ENCODE data around the gene ZDHHC16.

- TF ChIP-seq CTCF (IDR thresholded peaks at IDR 0.05) (no peak), POLR2A (IDR thresholded peaks at IDR 0.05) (no peak), POLR2AphosphoS5 (IDR thresholded peaks at IDR 0.05) (no peak)
Measured at GRCh38 chr10:97411406-97411805, 34.6 kb upstream of the ZDHHC16 start.
